Spleen (tissue), 7 donors: ENCODE results near the gene SETBP1.

ENCODE experiments used
- POLR2A ChIP-seq, 3 donors: fragments of 450-650 bp; IDR thresholded peaks; one replicate each; pipeline ENCODE4 v1.5.1; 2017; ENCODE audit warnings: antibody characterized with exemption in 3 of 3, mild to moderate bottlenecking in 1 of 3
- POLR2AphosphoS5 ChIP-seq, 3 donors: sonication (generic); formaldehyde crosslinking; IDR thresholded peaks; one replicate each; pipeline ENCODE4 v1.5.1; 2017; ENCODE audit warnings: antibody characterized with exemption in 3 of 3
- TF ChIP-seq, protein P1 (sequence below), 11 experiments: fragments of 200-600 bp in 7 of 11; fragments of 450-650 bp in 4 of 11; sonication (generic) in 4 of 11; IDR thresholded peaks in 8 of 11; conservative IDR thresholded peaks in 3 of 11; 1 replicate in 7 of 11; 2 replicates in 4 of 11; pipeline versions ENCODE4 v1.4.0 to v1.8.0; 2016 to 2021; ENCODE audit warnings: antibody characterized with exemption in 11 of 11, inconsistent platforms in 4 of 11, mild to moderate bottlenecking in 1 of 11
- donor health status: DM: no; HTN: no; CAD: no; lungs with moderate emphysema.
- donor health status: DM: no; HTN: no; CAD: no.
- donor health status: DM: no; HTN: no; CAD: no.

DNA sequence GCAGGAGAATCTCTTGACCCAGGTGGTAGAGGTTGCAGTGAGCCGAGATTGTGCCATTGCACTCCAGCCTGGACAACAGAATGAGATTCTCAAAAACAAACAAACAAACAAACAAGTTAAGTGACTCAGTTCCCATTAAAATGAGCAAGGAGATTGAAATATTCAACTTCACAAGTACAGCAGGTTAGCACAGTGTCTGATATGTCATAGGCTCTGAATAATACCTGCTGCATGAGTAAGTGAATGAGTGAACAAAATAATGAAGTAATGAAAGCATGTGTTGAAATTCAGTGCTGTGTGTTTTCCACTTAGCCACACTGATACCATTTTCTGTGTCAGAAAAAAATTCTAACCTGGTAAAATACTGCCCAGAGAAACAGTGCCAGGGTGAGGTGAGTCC is 41.9 kb upstream of the SETBP1 start:
- TF ChIP-seq, protein P1, sequence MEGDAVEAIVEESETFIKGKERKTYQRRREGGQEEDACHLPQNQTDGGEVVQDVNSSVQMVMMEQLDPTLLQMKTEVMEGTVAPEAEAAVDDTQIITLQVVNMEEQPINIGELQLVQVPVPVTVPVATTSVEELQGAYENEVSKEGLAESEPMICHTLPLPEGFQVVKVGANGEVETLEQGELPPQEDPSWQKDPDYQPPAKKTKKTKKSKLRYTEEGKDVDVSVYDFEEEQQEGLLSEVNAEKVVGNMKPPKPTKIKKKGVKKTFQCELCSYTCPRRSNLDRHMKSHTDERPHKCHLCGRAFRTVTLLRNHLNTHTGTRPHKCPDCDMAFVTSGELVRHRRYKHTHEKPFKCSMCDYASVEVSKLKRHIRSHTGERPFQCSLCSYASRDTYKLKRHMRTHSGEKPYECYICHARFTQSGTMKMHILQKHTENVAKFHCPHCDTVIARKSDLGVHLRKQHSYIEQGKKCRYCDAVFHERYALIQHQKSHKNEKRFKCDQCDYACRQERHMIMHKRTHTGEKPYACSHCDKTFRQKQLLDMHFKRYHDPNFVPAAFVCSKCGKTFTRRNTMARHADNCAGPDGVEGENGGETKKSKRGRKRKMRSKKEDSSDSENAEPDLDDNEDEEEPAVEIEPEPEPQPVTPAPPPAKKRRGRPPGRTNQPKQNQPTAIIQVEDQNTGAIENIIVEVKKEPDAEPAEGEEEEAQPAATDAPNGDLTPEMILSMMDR (IDR thresholded peaks at IDR 0.05 in 8 of 11, conservative IDR thresholded peaks at IDR 0.05 in 3 of 11): no peak
- TF ChIP-seq POLR2A (IDR thresholded peaks at IDR 0.05) (no peak), POLR2AphosphoS5 (IDR thresholded peaks at IDR 0.05) (no peak)
